ENCODE measurements around the gene ELP5.

ELP5 gene

GRCh38 chr17:7218758-7219157 is 33.3 kb upstream of the ELP5 start:
- DNase-seq (ENCODE audit: extremely low read depth in 1 of 2, low read depth in 1 of 2) = no peak

- DNase-seq (ENCODE audit: extremely low read depth in 1 of 2, low read depth in 1 of 2) = no peak
Observed at GRCh38 chr17:7219229-7219811, 32.7 kb upstream of the ELP5 start.

DNA sequence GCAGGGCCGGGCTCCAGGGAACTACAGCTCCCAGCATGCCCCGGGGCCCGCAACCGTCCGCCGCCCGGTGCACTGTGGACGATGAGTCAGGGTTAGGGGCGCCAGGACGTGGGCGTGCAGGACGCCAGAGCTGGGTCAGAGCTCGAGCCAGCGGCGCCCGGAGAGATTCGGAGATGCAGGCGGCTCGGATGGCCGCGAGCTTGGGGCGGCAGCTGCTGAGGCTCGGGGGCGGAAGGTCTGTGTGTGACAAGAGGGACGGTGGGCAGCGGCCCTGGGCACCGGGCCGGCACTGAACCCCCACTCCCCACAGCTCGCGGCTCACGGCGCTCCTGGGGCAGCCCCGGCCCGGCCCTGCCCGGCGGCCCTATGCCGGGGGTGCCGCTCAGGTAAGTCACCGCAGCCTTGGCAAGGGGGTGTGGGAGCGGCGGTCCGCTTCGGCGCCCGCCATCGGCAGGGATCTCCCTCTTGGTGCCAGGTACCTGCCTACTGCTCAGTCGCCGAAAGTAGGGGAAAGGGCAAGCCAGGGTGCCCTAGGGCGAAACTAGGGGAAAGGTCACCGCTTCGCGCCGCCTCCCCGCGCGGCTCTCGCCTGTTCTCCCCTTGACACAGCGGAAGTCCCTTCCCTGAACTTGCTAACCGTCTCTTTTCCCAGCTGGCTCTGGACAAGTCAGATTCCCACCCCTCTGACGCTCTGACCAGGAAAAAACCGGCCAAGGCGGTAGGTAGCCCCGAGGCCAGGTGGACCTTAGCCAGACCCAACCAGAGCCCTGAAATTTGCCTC is 32.0 kb upstream of the ELP5 start, which contains the start of the genes ACADVL and DLG4:
Gene ACADVL, plus strand, starts transcription at position 127 of the 781 bp plus-strand sequence. Its CDS starts 47 bp downstream, at position 174.
Gene DLG4, minus strand, starts transcription at position 25 of the 781 bp plus-strand sequence.
- peak in 1 of 2 donors; percentile 65 for DNase-seq (ENCODE audit: extremely low read depth in 1 of 2, low read depth in 1 of 2)

DNA sequence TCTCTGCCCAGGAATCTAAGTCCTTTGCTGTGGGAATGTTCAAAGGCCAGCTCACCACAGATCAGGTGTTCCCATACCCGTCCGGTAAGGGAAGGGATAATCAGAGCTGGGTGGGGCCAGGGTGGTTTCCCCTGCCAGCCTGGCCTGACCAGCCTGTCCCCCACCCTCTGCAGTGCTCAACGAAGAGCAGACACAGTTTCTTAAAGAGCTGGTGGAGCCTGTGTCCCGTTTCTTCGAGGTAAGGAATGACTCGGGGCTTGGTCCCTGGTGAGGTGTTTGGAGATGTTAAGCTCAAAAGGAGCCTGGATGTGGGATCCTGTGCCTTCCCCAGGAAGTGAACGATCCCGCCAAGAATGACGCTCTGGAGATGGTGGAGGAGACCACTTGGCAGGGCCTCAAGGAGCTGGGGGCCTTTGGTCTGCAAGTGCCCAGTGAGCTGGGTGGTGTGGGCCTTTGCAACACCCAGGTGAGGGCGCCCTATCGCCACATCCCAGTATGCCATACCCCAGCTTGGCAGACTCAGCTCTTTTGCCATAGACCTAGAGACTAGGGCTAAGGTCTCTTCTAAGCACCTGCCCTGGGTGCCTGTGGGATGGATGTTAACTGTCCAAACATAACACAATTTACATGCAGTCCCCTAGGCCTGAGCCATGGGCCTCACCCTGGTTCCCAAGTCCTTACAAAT is 31.3 kb upstream of the ELP5 start:
- DNase-seq (ENCODE audit: extremely low read depth in 1 of 2, low read depth in 1 of 2) = peak in 1 of 2 donors; percentile 27

DNA sequence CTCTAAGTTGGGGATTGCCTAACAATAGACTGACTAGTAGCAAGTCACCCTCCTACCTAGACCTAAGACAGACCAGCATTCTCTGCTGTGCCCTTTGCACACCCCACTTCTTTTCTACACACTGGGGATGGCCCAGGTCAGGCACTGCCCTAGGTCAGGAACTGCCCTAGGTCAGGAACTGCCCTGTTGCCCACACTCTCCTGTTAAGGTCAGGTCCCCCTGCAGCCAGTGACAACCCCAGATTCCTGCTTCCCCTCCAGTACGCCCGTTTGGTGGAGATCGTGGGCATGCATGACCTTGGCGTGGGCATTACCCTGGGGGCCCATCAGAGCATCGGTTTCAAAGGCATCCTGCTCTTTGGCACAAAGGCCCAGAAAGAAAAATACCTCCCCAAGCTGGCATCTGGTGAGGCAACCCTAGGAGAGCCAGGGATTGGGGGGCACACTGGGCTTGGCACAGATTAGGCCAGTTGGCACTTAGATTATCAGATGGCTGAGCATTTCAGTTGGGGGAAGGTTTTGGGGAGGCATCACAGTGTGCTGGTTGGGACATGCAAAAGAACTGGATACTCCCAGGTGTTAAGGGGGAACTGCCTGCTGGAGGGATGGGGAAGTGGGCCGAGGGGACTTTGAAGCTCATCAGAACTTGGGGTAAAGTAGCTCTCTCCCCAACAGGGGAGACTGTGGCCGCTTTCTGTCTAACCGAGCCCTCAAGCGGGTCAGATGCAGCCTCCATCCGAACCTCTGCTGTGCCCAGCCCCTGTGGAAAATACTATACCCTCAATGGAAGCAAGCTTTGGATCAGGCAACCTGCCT is 30.5 kb upstream of the ELP5 start:
- no peak for DNase-seq (ENCODE audit: extremely low read depth in 1 of 2, low read depth in 1 of 2)

DNA sequence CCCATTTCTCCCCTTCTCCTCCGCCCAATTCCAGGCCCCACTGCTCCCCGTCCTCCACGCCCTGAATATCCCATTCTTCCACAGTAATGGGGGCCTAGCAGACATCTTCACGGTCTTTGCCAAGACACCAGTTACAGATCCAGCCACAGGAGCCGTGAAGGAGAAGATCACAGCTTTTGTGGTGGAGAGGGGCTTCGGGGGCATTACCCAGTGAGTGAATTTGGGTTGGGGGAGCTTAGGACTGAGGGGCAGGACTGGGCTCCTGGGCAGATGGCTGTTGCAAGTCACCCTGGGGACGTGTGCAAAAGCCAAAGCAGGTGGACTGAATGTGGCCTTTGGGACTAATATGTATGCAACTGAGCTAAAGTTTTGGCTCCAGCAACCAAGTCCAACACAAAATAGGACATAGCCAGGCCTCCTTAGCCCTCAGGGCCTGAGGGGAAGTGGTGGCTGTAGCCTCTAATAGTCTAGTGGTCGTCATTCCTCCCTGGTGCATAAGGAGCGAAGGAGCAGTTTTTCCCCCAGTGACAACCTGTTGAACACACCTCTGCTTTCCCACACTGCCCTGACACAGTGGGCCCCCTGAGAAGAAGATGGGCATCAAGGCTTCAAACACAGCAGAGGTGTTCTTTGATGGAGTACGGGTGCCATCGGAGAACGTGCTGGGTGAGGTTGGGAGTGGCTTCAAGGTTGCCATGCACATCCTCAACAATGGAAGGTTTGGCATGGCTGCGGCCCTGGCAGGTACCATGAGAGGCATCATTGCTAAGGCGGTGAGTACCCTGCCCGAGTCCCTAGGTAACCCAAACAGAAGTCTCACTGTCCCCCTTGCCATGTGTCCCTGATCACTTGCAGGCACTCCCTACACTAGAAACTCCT is 29.7 kb upstream of the ELP5 start:
- no peak for DNase-seq (ENCODE audit: extremely low read depth in 1 of 2, low read depth in 1 of 2)

DNA sequence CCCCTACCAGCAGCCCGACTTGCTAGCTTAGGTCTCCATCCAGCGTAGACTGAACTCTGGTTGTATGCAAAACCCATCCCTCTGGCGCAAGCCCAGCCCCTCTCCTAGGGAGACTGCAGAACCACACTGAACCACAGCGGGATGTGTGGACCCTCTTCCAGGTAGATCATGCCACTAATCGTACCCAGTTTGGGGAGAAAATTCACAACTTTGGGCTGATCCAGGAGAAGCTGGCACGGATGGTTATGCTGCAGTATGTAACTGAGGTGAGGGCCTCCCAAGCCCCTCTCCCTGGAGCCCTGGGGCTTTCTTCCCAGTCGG is 29.1 kb upstream of the ELP5 start:
- no peak for DNase-seq (ENCODE audit: extremely low read depth in 1 of 2, low read depth in 1 of 2)

DNA sequence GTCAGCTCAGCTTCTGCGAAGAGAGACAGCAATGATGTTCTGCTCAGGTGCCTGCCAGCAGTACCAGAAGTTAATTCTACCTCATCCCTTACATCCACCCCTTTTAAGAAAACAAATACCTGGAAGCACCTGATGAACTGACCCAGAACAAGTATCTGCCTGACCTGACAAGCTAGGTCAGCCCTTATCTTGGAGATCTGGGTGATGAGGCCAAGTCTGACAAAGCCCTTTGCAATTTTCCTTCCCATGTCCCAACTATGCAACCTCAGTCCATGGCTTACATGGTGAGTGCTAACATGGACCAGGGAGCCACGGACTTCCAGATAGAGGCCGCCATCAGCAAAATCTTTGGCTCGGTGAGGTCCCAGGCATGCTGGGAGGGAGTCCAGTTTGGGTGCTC is 28.6 kb upstream of the ELP5 start:
- no peak for DNase-seq (ENCODE audit: extremely low read depth in 1 of 2, low read depth in 1 of 2)

- DNase-seq (ENCODE audit: extremely low read depth in 1 of 2, low read depth in 1 of 2) = no peak
Observed at GRCh38 chr17:7224110-7224509, 27.9 kb upstream of the ELP5 start.

DNA sequence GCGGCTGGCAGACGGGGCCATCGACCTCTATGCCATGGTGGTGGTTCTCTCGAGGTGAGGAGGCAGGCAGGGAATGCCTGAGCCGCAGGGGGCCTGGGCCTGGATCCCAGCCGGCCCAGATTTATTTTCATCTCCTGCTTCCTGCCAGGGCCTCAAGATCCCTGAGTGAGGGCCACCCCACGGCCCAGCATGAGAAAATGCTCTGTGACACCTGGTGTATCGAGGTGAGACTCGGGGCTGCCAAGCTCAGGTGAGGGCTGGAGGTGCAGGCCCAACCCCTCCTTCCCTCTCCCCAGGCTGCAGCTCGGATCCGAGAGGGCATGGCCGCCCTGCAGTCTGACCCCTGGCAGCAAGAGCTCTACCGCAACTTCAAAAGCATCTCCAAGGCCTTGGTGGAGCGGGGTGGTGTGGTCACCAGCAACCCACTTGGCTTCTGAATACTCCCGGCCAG is 27.3 kb upstream of the ELP5 start:
- no peak for DNase-seq (ENCODE audit: extremely low read depth in 1 of 2, low read depth in 1 of 2)

- DNase-seq (ENCODE audit: extremely low read depth in 1 of 2, low read depth in 1 of 2) = no peak
Observed at GRCh38 chr17:7225711-7226331, 26.2 kb upstream of the ELP5 start.

- DNase-seq (ENCODE audit: extremely low read depth in 1 of 2, low read depth in 1 of 2) = no peak
Observed at GRCh38 chr17:7226721-7227710, 25.0 kb upstream of the ELP5 start.

GRCh38 chr17:7228920-7229319 is 23.1 kb upstream of the ELP5 start:
- DNase-seq (ENCODE audit: extremely low read depth in 1 of 2, low read depth in 1 of 2) = no peak

DNA sequence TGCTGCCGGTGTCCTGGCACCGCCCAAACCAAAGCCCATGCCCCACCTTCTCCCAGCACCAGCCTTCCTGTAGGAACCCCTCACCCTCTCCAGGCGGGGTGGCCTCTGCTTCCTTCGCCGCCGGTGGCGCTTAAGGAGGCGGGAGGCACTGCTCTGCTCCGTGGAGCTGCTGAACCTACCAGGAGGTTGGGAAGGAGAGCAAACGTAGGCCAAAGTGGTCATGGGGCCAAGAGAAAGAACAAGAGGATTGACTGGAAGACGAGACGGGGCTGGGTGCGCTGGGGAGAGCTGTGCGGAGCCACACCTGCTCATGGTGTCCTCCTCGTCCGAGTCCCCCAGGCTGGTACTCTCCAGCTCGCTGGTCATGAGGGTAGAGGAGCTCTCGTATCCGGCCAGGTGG is 22.5 kb upstream of the ELP5 start:
- DNase-seq (ENCODE audit: extremely low read depth in 1 of 2, low read depth in 1 of 2) = no peak

DNA sequence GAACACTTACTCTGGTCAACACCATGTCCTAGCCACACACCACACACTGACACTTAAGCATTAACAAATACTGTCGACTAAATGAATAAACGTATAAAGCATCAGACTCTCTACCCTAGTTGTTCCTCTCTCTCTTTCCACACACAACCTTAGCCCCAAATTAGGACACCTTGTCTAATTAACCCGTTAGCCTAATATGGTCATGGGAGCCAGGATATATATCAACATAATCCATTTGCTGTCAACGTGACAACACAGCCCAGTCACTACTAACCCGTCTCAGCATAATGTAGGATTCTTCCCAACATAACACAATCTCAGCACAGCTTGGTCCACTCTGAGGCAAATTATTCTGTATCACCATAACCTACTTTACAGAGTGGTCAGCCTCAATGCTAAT is 19.9 kb upstream of the ELP5 start:
- no peak for DNase-seq (ENCODE audit: extremely low read depth in 1 of 2, low read depth in 1 of 2)

DNA sequence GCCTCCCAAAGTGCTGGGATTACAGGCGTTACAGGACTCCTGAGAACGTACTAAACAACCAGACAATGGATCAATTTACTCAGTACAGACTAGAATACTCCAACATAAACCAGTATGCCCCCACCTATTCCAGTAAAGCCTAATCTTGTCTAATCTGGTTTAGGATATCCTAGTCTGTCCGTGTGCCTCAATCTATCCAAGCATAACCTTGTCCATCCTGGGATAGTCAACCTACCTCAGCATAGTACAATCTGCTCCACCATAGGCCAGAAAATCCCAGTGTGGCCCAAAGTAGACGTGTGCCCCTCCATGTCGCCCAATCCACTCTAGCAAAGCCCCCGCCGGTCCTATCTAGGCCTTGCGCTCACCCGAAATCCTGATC is 18.3 kb upstream of the ELP5 start:
- no peak for DNase-seq (ENCODE audit: extremely low read depth in 1 of 2, low read depth in 1 of 2)

GRCh38 chr17:7234083-7234951 is 17.7 kb upstream of the ELP5 start, which contains the start of gene DVL2:
TSS of gene DVL2 (minus strand) at chr17:7234517. CDS start at chr17:7234262, 255 bp downstream.
- DNase-seq (ENCODE audit: extremely low read depth in 1 of 2, low read depth in 1 of 2) = peak; percentile 83 to 87

All from activated CD8-positive, alpha-beta memory T cell treated with anti-CD3 and anti-CD28 coated beads for 1 hour (primary cell).